ENCODE measurements around the gene DPH2. TPM values are rescaled to one million over a fixed set of nuclear protein-coding genes. Genes with fewer than 3 reads are reported as not detected.

The DPH2 gene
- total RNA-seq, 1 donor: 18.6 TPM

- no peak for TF ChIP-seq CTCF (IDR thresholded peaks at IDR 0.05; ENCODE audit: insufficient read depth, low read depth, low read length)
- no peak overlapping the region for H3K4me3 ChIP-seq (ENCODE audit: low read depth, low read length)
- no peak for DNase-seq (ENCODE audit: low read depth)
Observed at GRCh38 chr1:43958351-43959255, 11.2 kb upstream of the DPH2 start.

GRCh38 chr1:43960798-43961197, 9.0 kb upstream of the DPH2 start:
- TF ChIP-seq CTCF (IDR thresholded peaks at IDR 0.05; ENCODE audit: insufficient read depth, low read depth, low read length): no peak
- no peak for DNase-seq (ENCODE audit: low read depth)
- no peak overlapping the region for H3K4me3 ChIP-seq (ENCODE audit: low read depth, low read length)

- H3K4me3 ChIP-seq (ENCODE audit: low read depth, low read length): no peak overlapping the region
- DNase-seq (ENCODE audit: low read depth): no peak
- TF ChIP-seq CTCF (IDR thresholded peaks at IDR 0.05; ENCODE audit: insufficient read depth, low read depth, low read length): no peak
Observed at GRCh38 chr1:43961692-43962091, 8.1 kb upstream of the DPH2 start.

- no peak for DNase-seq (ENCODE audit: low read depth)
- H3K4me3 ChIP-seq (ENCODE audit: low read depth, low read length): no peak overlapping the region
- no peak for TF ChIP-seq CTCF (IDR thresholded peaks at IDR 0.05; ENCODE audit: insufficient read depth, low read depth, low read length)
Observed at GRCh38 chr1:43962324-43962723, 7.5 kb upstream of the DPH2 start.

GRCh38 chr1:43963006-43963405, 6.8 kb upstream of the DPH2 start:
- no peak for DNase-seq (ENCODE audit: low read depth)
- no peak for TF ChIP-seq CTCF (IDR thresholded peaks at IDR 0.05; ENCODE audit: insufficient read depth, low read depth, low read length)
- H3K4me3 ChIP-seq (ENCODE audit: low read depth, low read length): no peak overlapping the region

- DNase-seq (ENCODE audit: low read depth): no peak
- H3K4me3 ChIP-seq (ENCODE audit: low read depth, low read length): no peak overlapping the region
- TF ChIP-seq CTCF (IDR thresholded peaks at IDR 0.05; ENCODE audit: insufficient read depth, low read depth, low read length): no peak
Observed at GRCh38 chr1:43963890-43964289, 5.9 kb upstream of the DPH2 start.

All from fibroblast of villous mesenchyme (primary cell).